GM12891 (cell line): ENCODE results near the gene ZIC2.

Experiments used
- DNase-seq: peaks from one replicate; pipeline ENCODE4 v3.0.0; 2011; ENCODE audit warnings: low spot score; ENCODE audit not compliant: insufficient read length
- FAIRE-seq: peaks from 2 replicates; lab custom pipeline; 2011; peaks lifted over from hg19 to GRCh38; lab: Jason Lieb, UNC
- PAX5 ChIP-seq: IDR thresholded peaks from 2 replicates; pipeline ENCODE4 v1.6.1; 2011; ENCODE audit warnings: low read length, moderate library complexity, mild to moderate bottlenecking; ENCODE audit not compliant: insufficient read depth, severe bottlenecking
- POLR2A ChIP-seq: IDR thresholded peaks from 2 replicates; pipeline ENCODE4 v1.6.1; 2011; ENCODE audit warnings: low read depth, low read length, control low read depth
- POLR2AphosphoS5 ChIP-seq: IDR thresholded peaks from 2 replicates; pipeline ENCODE4 v1.6.1; 2011; ENCODE audit warnings: low read depth, low read length, control low read depth
- POU2F2 ChIP-seq: IDR thresholded peaks from 2 replicates; pipeline ENCODE4 v1.6.1; 2011; ENCODE audit warnings: low read depth, mild to moderate bottlenecking, control low read depth, low read length, moderate library complexity
- SPI1 ChIP-seq: IDR thresholded peaks from 2 replicates; pipeline ENCODE4 v1.6.1; 2011; ENCODE audit warnings: low read depth, low read length, control low read depth
- TAF1 ChIP-seq: IDR thresholded peaks from 2 replicates; pipeline ENCODE4 v1.6.1; 2011; ENCODE audit warnings: low read depth, low read length, control low read depth

ZIC2 gene

DNA sequence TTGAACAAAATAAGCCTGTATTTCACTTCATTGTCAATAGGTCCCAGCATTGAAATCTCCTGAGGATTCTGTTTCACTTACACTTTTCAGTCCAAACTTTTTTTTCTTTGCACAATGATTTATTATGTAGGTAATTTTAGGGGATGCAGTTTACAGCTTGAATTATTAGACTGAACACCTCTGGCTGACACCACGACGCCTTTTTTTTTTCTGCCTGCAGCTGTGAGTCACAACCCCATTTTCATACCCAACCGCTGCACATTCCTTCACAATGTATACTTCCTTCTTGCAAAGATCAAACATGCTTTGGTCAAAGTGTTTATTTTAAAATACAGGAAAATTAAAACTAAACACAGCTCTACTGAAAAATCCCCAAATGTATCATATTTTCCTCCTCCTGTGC, 11.4 kb downstream of the ZIC2 start:
- FAIRE-seq = no peak

DNA sequence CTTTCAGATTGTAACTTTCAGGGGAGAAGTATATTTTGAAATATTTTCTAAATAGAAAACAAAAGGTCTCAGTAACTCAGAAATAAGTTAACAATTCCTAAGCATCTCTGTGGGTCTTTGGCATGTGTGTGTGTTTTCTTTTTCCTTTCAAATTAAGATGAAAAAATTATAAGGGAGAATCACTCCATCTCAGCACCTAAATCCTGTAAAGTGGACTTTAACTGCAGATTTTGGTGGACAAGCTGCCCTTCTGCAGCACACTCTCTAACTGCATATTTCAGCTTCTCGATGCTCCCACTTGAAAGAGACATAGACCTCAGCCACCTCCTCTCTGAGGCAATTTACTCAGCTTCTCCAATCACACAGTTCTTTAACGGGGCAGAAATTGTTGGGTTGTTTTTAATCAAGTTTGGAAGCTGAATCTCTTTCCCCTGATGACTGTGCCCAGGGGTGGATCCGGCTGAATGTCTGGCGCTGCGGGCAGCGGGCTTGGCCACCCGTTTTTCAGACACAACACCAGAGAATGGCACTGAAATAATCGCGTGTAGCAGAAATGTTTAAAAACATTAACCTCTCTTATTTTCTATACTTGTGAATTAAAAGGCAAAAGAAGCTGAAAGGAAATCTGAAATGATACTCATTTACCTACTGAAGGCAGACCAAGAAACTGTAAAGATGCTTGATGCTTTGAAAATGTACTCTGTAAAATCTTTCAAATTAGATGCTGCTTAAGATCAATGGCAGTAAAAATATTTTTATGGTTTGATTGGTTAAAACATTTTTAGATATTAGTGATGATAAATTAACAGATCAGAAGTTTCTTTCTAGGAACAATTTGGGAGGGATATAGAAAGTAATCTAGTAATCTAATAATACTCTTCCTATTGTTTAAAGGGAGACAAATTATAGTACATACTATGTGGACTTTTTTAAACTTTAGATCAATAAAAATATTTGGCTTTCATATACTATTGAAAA, 12.4 kb downstream of the ZIC2 start:
- no peak for TF ChIP-seq POLR2AphosphoS5
- no peak for TF ChIP-seq TAF1
- no peak for TF ChIP-seq PAX5
- no peak for DNase-seq
- no peak for FAIRE-seq

More for the DNA sequence above, 11.4 kb downstream of the ZIC2 start:
- no peak for DNase-seq
- TF ChIP-seq POLR2AphosphoS5 (no peak), TAF1 (no peak), SPI1 (no peak), POLR2A (no peak), POU2F2 (no peak), PAX5 (no peak)

DNA sequence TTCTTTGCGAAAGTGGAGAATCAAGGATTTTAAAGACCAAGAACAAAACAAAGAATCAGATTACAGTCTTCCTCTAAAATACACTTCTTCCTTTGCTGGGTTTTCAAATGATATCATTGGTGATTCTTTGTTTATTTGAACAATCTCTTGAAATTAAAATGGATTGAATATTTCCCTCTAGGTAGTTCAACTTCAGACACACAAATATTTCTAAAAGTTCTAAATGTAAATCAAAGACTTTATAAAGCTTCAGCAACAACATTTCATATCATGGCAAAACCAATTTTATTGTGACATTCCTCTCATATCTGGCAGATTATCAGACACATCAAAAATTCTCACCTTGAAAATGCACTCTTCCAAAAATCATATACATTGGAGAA, 13.0 kb downstream of the ZIC2 start:
- FAIRE-seq (no peak), DNase-seq (no peak)
- TF ChIP-seq TAF1 (no peak), SPI1 (no peak), POLR2A (no peak), POLR2AphosphoS5 (no peak), PAX5 (no peak), POU2F2 (no peak)

DNA sequence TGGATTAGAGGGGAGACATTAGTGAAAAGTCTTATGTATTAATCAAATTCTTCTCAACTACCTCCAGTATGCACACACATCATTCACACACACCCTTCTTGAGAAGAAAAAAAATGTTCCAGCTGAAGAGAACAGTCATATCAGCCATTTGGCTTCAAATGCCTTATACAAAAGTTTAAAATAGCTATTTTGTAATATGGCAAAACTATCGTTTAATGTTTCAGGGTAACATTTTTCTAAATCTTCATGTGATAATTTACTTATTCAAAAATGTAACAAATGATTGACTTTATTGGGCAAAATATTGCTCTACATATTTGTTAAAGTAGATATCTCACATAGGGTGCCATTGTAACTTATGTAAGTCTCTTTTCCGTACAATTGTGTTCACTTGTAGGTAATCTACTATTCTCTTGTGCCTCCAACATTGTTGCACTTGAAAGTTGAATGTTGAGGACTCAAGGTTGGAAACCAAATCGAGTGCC, 13.6 kb downstream of the ZIC2 start:
- DNase-seq = no peak
- no peak for FAIRE-seq
- TF ChIP-seq SPI1 (no peak), POLR2AphosphoS5 (no peak), TAF1 (no peak), PAX5 (no peak), POU2F2 (no peak), POLR2A (no peak)

GRCh38 chr13:99995589-99996380, 14.2 kb downstream of the ZIC2 start:
- TF ChIP-seq SPI1 (no peak), POU2F2 (no peak), POLR2A (no peak), PAX5 (no peak), TAF1 (no peak), POLR2AphosphoS5 (no peak)
- no peak for FAIRE-seq
- DNase-seq = no peak

- FAIRE-seq (no peak), DNase-seq (no peak)
- TF ChIP-seq SPI1 (no peak), POLR2A (no peak), PAX5 (no peak), POU2F2 (no peak), TAF1 (no peak), POLR2AphosphoS5 (no peak)
Observed at GRCh38 chr13:99996381-99996973, 14.9 kb downstream of the ZIC2 start.

GRCh38 chr13:99997702-99998214, 16.2 kb downstream of the ZIC2 start:
- FAIRE-seq (no peak), DNase-seq (no peak)
- no peak for TF ChIP-seq POLR2A
- TF ChIP-seq SPI1 = no peak
- TF ChIP-seq POU2F2 = no peak
- TF ChIP-seq PAX5 = no peak
- no peak for TF ChIP-seq TAF1

DNA sequence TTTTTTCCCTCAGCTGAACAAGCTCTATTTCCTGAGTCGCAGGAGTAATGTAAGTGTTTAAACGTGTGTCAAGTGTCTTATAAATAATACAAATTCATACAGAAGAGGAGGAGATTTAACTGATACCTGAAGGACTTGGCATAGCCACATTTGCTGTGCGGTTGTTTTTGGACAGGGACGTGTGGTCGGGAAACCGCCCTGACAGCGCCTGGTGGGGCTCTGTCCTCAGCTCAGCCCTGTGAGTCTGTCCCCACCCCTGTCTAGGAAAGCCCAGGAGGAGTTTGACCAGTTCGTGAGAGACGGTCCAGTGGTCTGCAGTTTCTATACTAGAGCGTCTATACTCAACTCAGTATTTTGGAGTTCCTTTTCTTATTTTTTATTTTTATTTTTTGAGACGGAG, 16.7 kb downstream of the ZIC2 start:
- no peak for FAIRE-seq
- no peak for TF ChIP-seq TAF1
- TF ChIP-seq POU2F2 = no peak
- TF ChIP-seq POLR2A = no peak
- TF ChIP-seq SPI1 = no peak
- TF ChIP-seq POLR2AphosphoS5 = no peak
- TF ChIP-seq PAX5 = no peak
- DNase-seq = no peak

DNA sequence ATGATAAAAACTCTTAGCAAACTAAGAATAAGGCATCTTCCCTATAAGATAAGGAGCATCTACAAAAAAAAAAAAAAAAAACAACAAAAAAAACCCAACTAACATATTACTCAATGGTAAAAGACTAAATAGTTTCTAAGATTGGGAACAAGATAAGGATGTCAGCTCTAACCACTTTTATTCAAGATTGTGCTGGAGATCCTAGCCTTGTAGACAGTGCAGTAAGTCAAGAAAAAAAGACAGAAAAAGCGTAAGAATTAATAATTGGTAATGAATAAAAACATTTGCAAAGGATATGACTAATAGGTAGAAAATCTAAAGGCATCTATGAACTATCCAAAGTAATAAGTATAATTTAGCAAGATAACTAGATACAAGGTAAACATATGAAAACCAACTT, 33.0 kb downstream of the ZIC2 start:
- DNase-seq = no peak
- TF ChIP-seq SPI1 (no peak), PAX5 (no peak), TAF1 (no peak), POU2F2 (no peak), POLR2AphosphoS5 (no peak), POLR2A (no peak)
- FAIRE-seq = no peak
